SK-N-SH treated with all-trans-retinoic acid at 6 μM for 48 hours (cell line): ENCODE results near the gene PPFIA1.

Experiments used
- ESRRG ChIP-seq: fragments of 250-450 bp; sonication (Bioruptor Pico); IDR thresholded peaks from 2 replicates; pipeline ENCODE4 v1.6.1; 2021; ENCODE audit warnings: mild to moderate bottlenecking
- PATZ1 ChIP-seq: fragments of 250-450 bp; sonication (Bioruptor Pico); IDR thresholded peaks from 2 replicates; pipeline ENCODE4 v1.8.0; 2020; ENCODE audit warnings: mild to moderate bottlenecking, moderate library complexity, borderline replicate concordance
- SNAI2 ChIP-seq: fragments of 250-450 bp; sonication (Bioruptor Pico); IDR thresholded peaks from 2 replicates; pipeline ENCODE4 v1.5.0; 2020; ENCODE audit warnings: mild to moderate bottlenecking, moderate library complexity
- TSHZ2 ChIP-seq: fragments of 250-450 bp; sonication (Bioruptor Pico); IDR thresholded peaks from 2 replicates; pipeline ENCODE4 v1.5.0; 2020; ENCODE audit warnings: mild to moderate bottlenecking, moderate library complexity
- ZC3H10 ChIP-seq: fragments of 250-450 bp; sonication (Bioruptor Pico); IDR thresholded peaks from 2 replicates; pipeline ENCODE4 v1.5.1; 2021; ENCODE audit warnings: mild to moderate bottlenecking, moderate library complexity
- ZNF70 ChIP-seq: fragments of 450-650 bp; formaldehyde crosslinking; IDR thresholded peaks from 2 replicates; pipeline ENCODE4 v1.5.0; 2020; ENCODE audit warnings: mild to moderate bottlenecking, moderate library complexity
- TF ChIP-seq, protein P1 (sequence below): fragments of 250-450 bp; sonication (Bioruptor Pico); IDR thresholded peaks from 2 replicates; pipeline ENCODE4 v1.8.0; 2021; ENCODE audit warnings: low read depth, mild to moderate bottlenecking, moderate library complexity, borderline replicate concordance

DNA sequence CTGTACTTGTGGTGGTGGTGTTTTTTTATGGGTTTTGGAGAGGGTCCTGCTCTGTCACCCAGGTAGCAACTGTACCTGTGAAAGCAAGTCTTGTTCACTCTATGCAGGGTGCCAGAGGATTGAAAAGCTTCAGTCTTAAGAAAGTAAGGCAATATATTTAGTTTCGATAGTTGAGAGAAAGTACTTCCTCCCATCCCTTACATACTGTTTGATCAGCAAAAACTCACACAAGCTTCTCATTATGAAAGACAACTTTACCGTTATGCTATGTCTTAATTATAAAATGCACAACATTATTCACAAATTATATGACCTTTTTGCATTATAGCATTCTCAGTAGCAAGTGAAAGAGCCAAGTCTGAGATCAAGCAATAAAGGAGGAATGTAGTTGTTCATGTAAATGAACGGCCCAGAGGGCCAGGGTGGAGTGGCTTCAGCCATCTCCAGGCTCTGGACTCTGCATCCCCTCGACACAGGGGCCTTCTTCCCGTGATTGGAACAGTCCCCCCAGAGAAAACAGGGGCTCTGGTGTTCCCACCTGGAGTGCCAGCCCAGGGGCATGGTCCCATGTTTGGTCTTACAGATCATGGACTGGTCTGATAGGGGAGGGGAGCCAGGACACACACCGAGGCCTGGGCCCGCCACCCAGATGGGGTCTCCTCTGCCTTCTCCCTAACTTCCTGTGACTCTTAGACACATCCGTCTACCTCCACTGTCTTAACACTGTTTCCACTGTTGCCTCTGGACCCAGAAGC lies 89.1 kb downstream of the PPFIA1 start:
- TF ChIP-seq TSHZ2 (no peak), PATZ1 (CRISPR knock-in tag) (no peak), ZNF70 (CRISPR knock-in tag) (no peak), ESRRG (CRISPR knock-in tag) (no peak), ZC3H10 (CRISPR knock-in tag) (no peak), SNAI2 (CRISPR knock-in tag) (no peak)
- TF ChIP-seq, protein P1, sequence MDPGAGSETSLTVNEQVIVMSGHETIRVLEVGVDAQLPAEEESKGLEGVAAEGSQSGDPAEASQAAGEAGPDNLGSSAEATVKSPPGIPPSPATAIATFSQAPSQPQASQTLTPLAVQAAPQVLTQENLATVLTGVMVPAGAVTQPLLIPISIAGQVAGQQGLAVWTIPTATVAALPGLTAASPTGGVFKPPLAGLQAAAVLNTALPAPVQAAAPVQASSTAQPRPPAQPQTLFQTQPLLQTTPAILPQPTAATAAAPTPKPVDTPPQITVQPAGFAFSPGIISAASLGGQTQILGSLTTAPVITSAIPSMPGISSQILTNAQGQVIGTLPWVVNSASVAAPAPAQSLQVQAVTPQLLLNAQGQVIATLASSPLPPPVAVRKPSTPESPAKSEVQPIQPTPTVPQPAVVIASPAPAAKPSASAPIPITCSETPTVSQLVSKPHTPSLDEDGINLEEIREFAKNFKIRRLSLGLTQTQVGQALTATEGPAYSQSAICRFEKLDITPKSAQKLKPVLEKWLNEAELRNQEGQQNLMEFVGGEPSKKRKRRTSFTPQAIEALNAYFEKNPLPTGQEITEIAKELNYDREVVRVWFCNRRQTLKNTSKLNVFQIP (CRISPR knock-in tag) = no peak
